ENCODE measurements around the gene PTGES.

PTGES gene

DNA sequence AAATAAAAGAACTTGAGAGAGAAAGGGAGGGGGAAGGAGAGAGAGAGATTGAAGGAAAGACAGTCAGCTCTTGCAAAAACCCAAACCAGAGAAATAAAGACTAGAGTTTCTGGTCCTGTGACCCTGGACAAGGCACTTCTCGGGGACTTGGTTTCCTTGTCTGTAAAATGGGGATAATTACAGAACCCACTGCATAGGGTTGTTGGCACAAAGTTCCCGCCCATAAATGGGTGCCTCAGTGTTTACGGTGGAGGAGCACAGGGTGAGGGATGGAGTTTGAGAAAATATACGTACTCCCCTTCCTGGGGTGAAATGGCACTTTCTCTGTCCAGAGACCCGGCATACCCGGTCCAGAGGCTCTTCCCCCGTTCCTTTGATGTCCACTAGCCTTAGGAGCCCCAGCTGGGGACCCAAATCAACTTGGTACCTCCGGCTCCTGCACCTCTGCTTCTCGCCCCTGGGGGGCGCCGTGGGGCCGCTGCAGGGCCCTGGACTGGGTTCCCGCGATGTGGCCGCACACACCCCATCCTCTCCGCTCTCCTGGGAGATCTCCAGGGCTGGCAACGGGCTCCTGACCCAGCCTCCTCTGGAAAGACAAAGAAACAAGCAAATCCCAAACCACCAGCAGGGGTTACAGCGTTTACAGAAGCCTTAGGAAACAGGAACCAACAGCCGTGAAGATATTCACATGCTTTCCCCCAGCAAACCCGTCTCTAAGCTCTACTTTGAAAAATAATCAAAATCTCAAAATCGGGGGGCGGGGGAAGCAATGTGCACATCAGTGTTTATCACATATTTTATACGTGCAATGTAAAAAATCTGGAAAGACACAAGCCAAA lies 26.3 kb downstream of the PTGES start:
- TF ChIP-seq CTCF (IDR thresholded peaks at IDR 0.05; ENCODE audit: extremely low read depth, missing control alignments): peak; percentile 78
- DNase-seq (ENCODE audit: low spot score): peak; percentile 88

DNA sequence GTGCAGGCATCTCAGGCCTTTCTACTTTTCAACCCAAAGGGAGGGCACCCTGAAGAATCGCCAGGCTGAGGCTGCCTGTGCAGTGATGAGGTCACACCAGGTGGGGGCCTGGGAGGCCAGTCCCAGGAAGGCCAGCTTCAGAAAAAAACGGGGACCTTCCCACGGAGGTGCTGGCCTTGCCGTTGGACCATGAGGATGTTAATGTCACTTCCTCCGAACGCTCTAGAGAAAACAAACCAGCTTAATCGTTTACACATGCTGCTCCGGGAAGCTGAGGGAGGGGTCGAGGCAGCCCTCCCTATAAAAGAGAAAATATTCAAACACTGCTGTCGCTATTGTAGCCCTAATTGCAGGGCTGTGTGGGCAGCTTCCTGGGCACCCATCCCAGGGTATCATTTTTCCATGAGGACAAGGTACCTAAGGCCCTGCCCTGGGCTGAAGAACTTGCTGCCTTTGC lies 27.0 kb downstream of the PTGES start:
- no peak for DNase-seq (ENCODE audit: low spot score)
- no peak for TF ChIP-seq CTCF (IDR thresholded peaks at IDR 0.05; ENCODE audit: extremely low read depth, missing control alignments)

GRCh38 chr9:129724456-129725190 lies 28.2 kb downstream of the PTGES start:
- DNase-seq (ENCODE audit: low spot score): no peak

DNA sequence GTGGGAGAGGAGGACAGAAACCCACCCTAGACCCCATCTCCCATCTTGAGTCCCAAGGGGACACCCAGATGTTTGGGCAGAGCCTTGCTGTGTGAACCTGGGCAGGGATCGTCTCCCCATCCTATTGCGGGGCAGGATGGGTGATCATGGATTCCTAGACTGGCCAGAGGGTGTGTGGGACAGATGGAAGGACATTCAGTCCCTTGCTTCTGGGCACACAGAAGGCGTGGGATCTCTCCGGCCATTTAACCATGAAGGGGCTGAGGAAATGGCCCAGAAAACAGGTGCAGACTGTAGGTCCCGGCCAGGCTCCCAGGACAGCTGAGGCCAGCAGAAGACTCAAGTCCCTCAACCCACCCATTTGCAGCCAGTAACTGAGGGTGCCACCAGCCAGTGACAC lies 29.9 kb downstream of the PTGES start:
- no peak for TF ChIP-seq CTCF (IDR thresholded peaks at IDR 0.05; ENCODE audit: extremely low read depth, missing control alignments)
- no peak for DNase-seq (ENCODE audit: low spot score)

More at GRCh38 chr9:129724456-129725190, 28.2 kb downstream of the PTGES start:
- TF ChIP-seq CTCF (IDR thresholded peaks at IDR 0.05; ENCODE audit: extremely low read depth, missing control alignments): no peak

GRCh38 chr9:129720865-129721545 lies 31.8 kb downstream of the PTGES start:
- no peak for DNase-seq (ENCODE audit: low spot score)

GRCh38 chr9:129720181-129720864 lies 32.5 kb downstream of the PTGES start:
- no peak for TF ChIP-seq CTCF (IDR thresholded peaks at IDR 0.05; ENCODE audit: extremely low read depth, missing control alignments)
- no peak for DNase-seq (ENCODE audit: low spot score)

More at GRCh38 chr9:129720865-129721545, 31.8 kb downstream of the PTGES start:
- TF ChIP-seq CTCF (IDR thresholded peaks at IDR 0.05; ENCODE audit: extremely low read depth, missing control alignments): no peak

Data from GM20000 (cell line).